ENCODE measurements around the gene DNAJC4. TPM values are rescaled to one million over a fixed set of nuclear protein-coding genes. Genes with fewer than 3 reads are reported as not detected.

The DNAJC4 gene
- total and polyA plus RNA-seq, 7 donors: 22.9 to 45.8 (median 29.6) TPM

DNA sequence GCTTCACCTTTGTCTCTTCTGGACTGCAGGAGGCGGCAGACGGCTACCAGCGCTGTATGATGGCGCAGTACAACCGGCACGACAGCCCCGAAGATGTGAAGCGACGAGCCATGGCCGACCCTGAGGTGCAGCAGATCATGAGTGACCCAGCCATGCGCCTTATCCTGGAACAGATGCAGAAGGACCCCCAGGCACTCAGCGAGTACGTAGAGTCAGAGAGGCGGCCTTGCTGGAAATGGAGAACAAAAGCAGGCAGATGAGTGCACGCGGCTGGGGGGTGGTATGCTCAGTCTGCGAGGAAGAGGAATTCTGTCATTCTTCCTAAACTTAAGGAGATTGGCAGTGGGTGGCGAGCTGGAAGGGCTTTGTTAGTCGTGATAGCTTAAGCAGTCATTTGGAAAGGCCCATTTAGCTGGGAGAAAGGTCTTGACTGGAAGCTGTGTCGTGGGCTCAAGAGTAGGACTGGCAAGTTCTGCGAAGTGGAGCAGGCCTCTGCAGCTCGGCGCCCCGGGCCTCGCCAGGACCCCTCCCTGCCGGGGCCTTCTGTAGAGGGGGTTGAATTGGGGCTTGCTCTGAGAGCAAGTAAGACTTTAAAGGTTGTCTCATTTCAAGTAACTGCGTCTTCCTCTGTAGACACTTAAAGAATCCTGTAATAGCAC is 26.8 kb upstream of the DNAJC4 start:
- Histone ChIP-seq H3K4me3 (no peak overlapping the region), H3K4me1 (peaks cover 11% of the 10 kb centered on the region), H3K9me3 (no peaks in the 10 kb centered on the region), H3K27ac (no peak overlapping the region), H3K27me3 (ENCODE audit: insufficient read depth in 3 of 3, low read length in 2 of 3) (no peaks in the 10 kb centered on the region), H3K36me3 (ENCODE audit: insufficient read depth in 1 of 2, low read depth in 1 of 2) (peaks cover 7 to 71% of the 10 kb centered on the region in 2 donors)
- TF ChIP-seq, protein P1, sequence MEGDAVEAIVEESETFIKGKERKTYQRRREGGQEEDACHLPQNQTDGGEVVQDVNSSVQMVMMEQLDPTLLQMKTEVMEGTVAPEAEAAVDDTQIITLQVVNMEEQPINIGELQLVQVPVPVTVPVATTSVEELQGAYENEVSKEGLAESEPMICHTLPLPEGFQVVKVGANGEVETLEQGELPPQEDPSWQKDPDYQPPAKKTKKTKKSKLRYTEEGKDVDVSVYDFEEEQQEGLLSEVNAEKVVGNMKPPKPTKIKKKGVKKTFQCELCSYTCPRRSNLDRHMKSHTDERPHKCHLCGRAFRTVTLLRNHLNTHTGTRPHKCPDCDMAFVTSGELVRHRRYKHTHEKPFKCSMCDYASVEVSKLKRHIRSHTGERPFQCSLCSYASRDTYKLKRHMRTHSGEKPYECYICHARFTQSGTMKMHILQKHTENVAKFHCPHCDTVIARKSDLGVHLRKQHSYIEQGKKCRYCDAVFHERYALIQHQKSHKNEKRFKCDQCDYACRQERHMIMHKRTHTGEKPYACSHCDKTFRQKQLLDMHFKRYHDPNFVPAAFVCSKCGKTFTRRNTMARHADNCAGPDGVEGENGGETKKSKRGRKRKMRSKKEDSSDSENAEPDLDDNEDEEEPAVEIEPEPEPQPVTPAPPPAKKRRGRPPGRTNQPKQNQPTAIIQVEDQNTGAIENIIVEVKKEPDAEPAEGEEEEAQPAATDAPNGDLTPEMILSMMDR (IDR thresholded peaks at IDR 0.05): no peak
- WGBS, 3 donors: 89 to 91% (median 90%) methylated on average over 27 of the region's 27 CpGs
- intact Hi-C loops (cut with DNase I): loop anchor here in 1 of 2 donors (2.0 to 5.0 kb wide), 2 partner anchors 64 to 95 kb away; no protein-coding TSS in a partner anchor
- DNase-seq (no peak), ATAC-seq (no peak)

DNA sequence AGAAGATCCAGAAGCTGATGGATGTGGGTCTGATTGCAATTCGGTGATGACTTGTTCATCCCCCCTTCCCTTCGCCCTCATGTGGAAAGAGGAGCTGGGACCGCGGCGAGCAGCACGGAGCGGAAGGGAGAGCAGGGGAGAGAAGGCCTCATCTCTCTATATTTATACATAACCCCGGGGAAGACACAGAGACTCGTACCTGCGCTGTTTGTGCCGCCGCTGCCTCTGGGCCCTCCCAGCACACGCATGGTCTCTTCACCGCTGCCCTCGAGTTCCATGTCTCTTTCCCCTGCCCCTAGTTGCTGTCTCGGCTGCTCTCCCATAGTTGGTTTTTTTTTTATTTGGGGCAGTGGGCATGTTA is 26.3 kb upstream of the DNAJC4 start:
- WGBS, 3 donors: 68 to 82% (median 73%) methylated on average over 15 to 16 of the region's 16 CpGs
- DNase-seq: no peak
- peaks cover 11% of the 10 kb centered on the region for H3K4me1 ChIP-seq
- TF ChIP-seq, protein P1 (IDR thresholded peaks at IDR 0.05): no peak
- H3K9me3 ChIP-seq: no peaks in the 10 kb centered on the region
- H3K27me3 ChIP-seq (ENCODE audit: insufficient read depth in 3 of 3, low read length in 2 of 3): no peaks in the 10 kb centered on the region
- peaks cover 7 to 66% of the 10 kb centered on the region in 2 donors for H3K36me3 ChIP-seq (ENCODE audit: insufficient read depth in 1 of 2, low read depth in 1 of 2)
- intact Hi-C loops (cut with DNase I): loop anchor here in 1 of 2 donors (2.0 to 5.0 kb wide), 2 partner anchors 63 to 95 kb away; no protein-coding TSS in a partner anchor
- no peak for ATAC-seq
- no peak overlapping the region for H3K4me3 ChIP-seq
- H3K27ac ChIP-seq: no peak overlapping the region

DNA sequence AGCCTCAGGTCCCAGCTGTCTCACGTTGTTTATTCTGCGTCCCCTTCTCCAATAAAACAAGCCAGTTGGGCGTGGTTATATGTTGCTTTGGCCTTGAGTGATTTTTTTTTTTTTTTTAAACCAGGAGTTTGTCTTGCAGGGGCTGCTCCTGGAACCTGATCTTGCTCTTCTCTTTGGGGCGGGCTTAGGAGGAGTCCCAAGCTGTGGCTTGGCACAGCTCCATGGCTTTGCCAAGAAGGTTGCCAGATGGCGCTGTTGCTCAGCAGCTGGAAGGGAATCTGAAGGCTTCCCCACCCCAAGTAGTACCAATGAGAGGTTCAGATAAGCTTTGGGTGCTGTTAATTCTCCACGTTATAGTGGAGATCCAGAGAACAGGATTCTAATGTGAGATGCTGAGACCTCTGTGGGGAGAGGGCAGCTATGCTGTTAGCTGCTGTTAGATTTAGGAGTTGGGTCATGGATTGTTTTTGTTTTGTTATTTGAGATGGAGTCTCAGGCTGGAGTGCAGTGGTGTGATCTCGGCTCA is 25.8 kb upstream of the DNAJC4 start:
- intact Hi-C loops (cut with DNase I): loop anchor here in 1 of 2 donors (2.0 to 5.0 kb wide), 2 partner anchors 63 to 94 kb away; no protein-coding TSS in a partner anchor
- Histone ChIP-seq H3K4me1 (peaks cover 11% of the 10 kb centered on the region), H3K4me3 (no peak overlapping the region), H3K27me3 (ENCODE audit: insufficient read depth in 3 of 3, low read length in 2 of 3) (no peaks in the 10 kb centered on the region), H3K36me3 (ENCODE audit: insufficient read depth in 1 of 2, low read depth in 1 of 2) (peaks cover 7 to 62% of the 10 kb centered on the region in 2 donors), H3K9me3 (no peaks in the 10 kb centered on the region), H3K27ac (peak overlapping the region; percentile 34)
- peak; percentile 86 to 92 for DNase-seq
- TF ChIP-seq, protein P1 (IDR thresholded peaks at IDR 0.05): peak; percentile 65
- ATAC-seq: peak; percentile 78 to 84 (median 80)
- WGBS, 3 donors: 12 to 38% (median 15%) methylated on average over 7 of the region's 7 CpGs

DNA sequence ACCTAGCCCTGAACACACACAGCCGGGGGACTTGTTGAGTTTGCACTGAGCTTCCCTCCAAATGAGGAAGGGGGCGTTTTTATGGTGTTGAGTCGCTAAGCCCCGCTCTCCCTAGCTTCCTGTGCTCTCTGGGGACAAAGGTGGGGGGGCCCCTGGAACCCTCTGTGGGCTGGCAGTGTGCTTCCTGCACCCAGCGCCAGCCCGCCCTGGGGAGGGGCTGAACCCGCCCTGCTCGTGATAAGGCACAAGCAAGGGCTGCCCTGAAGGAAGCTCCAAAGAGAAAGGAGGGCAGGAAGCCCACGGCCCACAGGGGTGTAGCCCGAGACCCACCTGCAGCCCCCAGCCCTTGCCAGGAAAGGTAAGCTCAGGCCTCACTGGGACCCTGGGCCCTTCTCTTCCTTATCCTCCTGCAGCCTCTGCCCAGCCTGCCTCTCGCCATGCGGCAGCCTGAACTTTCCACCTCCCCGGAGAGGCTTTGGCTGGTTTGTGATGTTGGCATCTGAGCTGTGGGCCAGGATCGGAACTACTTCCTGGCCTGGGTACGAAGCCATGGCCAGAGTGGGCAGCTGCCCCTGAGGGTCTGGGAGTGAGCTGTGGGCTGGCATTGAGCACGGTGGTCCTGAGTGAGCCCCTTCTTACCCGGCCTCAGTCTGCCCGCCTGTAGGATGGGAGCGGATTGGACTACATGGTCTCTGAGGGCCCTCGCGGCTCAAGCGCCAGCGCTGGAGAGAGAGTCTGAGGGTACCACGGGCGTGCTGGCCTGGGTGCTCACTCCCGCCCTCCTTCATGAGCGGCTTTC is 23.7 kb upstream of the DNAJC4 start, which contains the start of gene FERMT3:
TSS of gene FERMT3 (plus strand) at position 265 of the 799 bp plus-strand sequence. CDS start 644 bp downstream, outside the sequence.
- H3K4me3 ChIP-seq: peak within 1 kb of the TSS; percentile 58
- H3K9me3 ChIP-seq: no peaks in the 10 kb centered on the region
- ATAC-seq: no peak
- intact Hi-C loops (cut with DNase I): loop anchor here in 1 of 2 donors (5.0 kb wide), 1 partner anchor 96 kb away; the partner anchor contains the start of gene CATSPERZ
- H3K27me3 ChIP-seq (ENCODE audit: insufficient read depth in 3 of 3, low read length in 2 of 3): no peaks in the 10 kb centered on the region
- peaks cover 11% of the 10 kb centered on the region for H3K4me1 ChIP-seq
- peak within 1 kb of the TSS; percentile 71 for H3K27ac ChIP-seq
- peak; percentile 67 to 77 for DNase-seq
- TF ChIP-seq, protein P1 (IDR thresholded peaks at IDR 0.05): no peak
- H3K36me3 ChIP-seq (ENCODE audit: insufficient read depth in 1 of 2, low read depth in 1 of 2): peaks cover 7 to 56% of the 10 kb centered on the region in 2 donors
- 56 to 69% (median 62%) methylated on average over 22 to 27 of the region's 27 CpGs for WGBS, 3 donors

All from psoas muscle (tissue), 8 donors.